Vagina (tissue), 2 donors: ENCODE results near the gene MT1A.

Experiments used
- POLR2A ChIP-seq, 2 donors: fragments of 450-650 bp; IDR thresholded peaks; one replicate each; pipeline ENCODE4 v1.6.1; 2017; ENCODE audit warnings: antibody characterized with exemption in 2 of 2, mild to moderate bottlenecking in 2 of 2, moderate library complexity in 2 of 2
- POLR2AphosphoS5 ChIP-seq, 2 donors: sonication (generic); formaldehyde crosslinking; IDR thresholded peaks; one replicate each; pipeline ENCODE4 v1.9.0; 2017; ENCODE audit warnings: antibody characterized with exemption in 2 of 2, mild to moderate bottlenecking in 2 of 2, low read depth in 1 of 2; ENCODE audit not compliant: insufficient read depth in 1 of 2
- TF ChIP-seq, protein P1 (sequence below), 3 experiments: fragments of 450-650 bp in 2 of 3; fragments of 200-600 bp in 1 of 3; sonication (generic) in 1 of 3; IDR thresholded peaks; one replicate each; pipeline ENCODE4 v1.5.1; 2017 to 2019; ENCODE audit warnings: antibody characterized with exemption in 3 of 3, mild to moderate bottlenecking in 2 of 3, moderate library complexity in 2 of 3

- TF ChIP-seq POLR2A (IDR thresholded peaks at IDR 0.05) = no peak
- TF ChIP-seq, protein P1, sequence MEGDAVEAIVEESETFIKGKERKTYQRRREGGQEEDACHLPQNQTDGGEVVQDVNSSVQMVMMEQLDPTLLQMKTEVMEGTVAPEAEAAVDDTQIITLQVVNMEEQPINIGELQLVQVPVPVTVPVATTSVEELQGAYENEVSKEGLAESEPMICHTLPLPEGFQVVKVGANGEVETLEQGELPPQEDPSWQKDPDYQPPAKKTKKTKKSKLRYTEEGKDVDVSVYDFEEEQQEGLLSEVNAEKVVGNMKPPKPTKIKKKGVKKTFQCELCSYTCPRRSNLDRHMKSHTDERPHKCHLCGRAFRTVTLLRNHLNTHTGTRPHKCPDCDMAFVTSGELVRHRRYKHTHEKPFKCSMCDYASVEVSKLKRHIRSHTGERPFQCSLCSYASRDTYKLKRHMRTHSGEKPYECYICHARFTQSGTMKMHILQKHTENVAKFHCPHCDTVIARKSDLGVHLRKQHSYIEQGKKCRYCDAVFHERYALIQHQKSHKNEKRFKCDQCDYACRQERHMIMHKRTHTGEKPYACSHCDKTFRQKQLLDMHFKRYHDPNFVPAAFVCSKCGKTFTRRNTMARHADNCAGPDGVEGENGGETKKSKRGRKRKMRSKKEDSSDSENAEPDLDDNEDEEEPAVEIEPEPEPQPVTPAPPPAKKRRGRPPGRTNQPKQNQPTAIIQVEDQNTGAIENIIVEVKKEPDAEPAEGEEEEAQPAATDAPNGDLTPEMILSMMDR (IDR thresholded peaks at IDR 0.05) = no peak
- TF ChIP-seq POLR2AphosphoS5 (IDR thresholded peaks at IDR 0.05; ENCODE audit: insufficient read depth in 1 of 2, low read depth in 1 of 2) = no peak
Measured at GRCh38 chr16:56605475-56605874, 33.0 kb upstream of the MT1A start.
